CD4-positive, alpha-beta T cell treated with Interleukin-2 at 100 ng/mL for 4 hours (primary cell): Measurements from ENCODE around the gene MSANTD2.

Source experiments
- DNase-seq: peaks from one replicate; pipeline ENCODE4 v3.0.0-alpha.2; 2020; ENCODE audit warnings: low spot score

Gene MSANTD2

DNA sequence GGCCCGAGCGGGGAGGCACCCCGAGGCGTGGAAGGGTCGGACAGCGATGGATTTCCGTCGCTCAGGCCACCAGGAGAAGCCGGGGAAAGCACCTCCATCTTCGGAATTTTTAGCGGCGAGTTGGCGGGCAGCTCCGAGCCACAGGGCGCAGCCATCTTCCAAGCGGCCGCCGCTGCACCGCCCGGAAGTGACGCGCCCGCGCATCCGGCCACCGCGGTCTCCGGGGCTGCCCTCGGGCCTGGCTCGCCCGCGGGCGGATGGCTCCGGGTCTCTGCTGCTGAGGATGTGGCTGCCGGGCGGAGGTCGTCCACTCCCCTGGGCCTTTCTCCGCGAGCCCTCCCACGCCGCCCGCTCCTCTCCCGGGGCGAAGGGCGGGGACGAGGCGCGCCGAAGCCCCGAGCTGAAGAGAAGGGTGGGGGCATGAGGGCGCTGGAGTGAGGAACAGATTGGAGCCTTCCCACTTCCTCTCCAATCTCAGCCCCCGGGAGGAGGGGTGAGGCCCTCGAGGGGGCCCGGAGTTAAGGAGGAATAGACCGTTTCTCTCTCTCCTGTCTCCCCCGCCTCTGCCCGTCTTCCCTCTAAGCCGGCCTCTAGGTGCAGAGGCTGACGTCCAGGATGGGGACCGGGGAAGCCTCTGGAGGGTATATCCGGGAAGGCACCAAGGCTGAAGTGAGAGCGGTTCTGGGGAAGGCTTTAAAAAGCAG lies at the start of gene MSANTD2:
Gene MSANTD2 (minus strand): TSS at position 181 of the 704 bp plus-strand sequence. CDS start 26 bp downstream, at position 155.
- peak; percentile 75 for DNase-seq

DNA sequence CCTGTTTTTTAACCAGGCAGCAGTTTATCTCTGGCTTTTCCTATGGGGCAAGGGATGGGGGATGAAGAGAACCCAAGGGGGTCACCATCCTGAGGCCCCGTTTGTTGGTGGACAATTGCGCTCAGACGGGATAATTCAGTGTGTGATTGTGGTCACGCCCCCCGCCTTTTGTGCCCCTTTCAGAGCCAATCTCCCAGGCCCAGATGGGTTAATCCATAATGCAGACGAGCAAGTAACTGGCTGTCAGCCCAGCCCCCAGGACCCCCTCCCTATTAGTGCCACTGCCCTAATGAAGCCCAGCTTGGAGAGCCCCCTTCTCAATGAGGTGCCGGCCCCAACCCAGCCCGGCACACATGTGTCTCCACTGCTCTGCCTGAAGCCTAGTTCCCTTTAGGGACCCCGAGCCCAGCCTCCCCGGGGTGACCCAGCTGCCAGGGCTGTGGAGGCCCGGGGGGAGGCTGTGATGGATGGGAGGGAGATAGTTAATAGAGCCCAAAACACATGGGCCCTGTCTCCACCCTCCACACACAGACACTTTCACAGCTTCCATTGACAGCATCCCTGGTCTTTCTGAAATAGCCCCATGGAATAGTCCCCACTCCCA lies 46.0 kb upstream of the MSANTD2 start:
- DNase-seq: no peak

DNA sequence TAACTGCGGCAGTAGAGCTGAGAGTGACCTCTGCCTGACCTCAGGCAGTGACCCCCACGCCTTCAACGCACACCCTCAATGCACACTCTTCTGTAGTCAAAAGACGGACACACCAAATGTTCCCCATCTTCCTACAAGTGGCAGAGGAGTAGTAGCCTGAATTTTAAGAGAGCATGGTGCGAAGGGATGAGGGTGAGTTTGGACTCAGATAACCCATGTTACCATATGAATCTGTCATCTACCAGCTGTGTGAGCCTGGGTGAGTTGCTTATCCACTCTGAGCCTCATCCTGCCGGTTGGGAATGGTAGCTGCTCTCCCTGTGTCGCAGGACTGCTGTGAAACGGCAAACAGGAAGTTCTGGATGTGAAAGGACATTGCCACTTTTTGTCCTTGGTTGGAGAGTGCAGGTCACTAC lies 44.5 kb upstream of the MSANTD2 start:
- DNase-seq: no peak

DNA sequence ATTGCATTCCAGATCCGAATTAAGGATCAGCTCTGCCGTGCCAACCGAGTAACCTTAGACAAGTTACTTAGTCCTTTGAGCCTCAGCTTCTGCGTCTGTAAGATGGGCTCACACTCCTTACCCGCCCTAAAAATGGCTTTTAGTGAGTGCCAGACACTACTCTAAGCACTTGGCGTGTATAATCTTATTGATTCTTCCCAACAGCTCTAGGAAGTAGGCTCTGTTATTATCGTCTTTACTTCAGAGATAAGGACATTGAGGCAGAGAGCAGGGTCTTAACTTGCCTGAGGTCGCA lies 43.4 kb upstream of the MSANTD2 start:
- DNase-seq: no peak

DNA sequence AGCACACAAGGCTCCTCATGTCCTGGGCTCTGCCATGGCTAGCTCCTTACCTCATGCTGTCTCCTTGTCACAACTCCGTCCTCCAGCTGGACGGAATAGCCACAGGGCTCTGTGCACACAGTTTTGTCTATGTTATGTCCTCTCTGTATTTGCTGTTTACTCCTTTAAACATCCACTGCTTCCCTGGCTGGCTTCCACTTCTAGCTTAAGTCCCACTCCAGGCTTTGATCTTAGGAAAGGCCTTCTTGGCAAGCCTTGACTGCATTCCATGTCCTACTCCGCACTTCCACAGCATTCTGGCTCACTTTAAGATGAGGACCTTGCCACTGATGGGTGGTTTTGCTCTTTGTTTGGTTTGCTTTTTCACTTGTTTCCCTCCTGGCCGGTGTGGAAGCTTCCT lies 42.1 kb upstream of the MSANTD2 start:
- DNase-seq: no peak

DNA sequence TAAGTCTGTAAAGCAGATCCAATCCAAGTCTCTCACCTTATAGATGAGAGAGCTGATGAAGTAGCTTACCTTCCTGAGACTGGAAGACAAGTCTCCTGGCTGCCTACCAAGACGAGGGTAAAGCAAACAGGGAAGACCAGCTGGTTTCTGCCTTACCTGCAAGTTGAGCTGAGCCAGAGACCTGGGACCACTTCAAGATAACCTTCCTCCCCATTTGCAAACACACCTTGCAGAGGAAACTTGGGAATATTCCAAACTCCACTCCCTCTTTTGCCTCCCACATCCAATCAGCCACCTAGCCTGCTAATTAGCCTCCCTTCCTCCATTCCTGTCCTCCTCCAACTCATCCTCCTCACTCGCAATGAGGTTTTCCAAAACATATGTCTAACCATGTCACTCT lies 41.6 kb upstream of the MSANTD2 start:
- DNase-seq: no peak

DNA sequence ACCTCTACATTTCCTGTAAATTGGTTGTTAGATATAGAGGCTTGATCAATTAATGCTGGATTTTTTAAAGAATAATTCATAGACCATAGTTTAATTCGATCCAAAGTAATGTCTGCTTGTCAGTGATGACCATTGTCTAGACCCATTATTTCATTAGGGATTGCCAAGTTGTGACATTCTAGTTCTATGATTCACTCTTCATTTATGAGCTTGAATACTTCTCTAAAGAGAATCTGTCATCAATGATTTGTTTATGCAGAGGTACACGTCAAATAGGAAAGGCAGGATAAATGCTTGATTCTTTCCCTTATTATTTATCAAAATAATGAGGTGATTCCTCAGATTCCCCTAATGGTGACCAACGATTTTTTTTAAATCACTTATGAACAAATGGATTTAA lies 41.0 kb upstream of the MSANTD2 start:
- DNase-seq: no peak

DNA sequence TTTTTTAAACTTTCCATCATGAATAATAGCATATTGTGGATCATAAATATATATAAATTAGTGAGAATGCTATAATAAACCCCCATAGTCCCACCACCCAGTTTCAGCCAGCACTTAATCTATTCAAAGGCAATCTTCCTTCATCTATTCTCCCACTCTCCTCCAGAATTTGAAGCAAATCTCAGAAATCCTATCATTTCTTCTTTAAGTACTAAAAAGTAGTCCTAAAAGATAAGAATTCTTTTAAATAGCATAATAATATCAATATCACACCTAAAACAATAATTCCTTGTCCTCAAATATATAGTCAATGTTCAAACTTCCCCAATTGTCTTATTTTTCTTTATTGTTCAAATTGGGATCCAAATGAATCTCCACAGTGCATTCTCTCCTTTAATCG lies 40.5 kb upstream of the MSANTD2 start:
- no peak for DNase-seq

DNA sequence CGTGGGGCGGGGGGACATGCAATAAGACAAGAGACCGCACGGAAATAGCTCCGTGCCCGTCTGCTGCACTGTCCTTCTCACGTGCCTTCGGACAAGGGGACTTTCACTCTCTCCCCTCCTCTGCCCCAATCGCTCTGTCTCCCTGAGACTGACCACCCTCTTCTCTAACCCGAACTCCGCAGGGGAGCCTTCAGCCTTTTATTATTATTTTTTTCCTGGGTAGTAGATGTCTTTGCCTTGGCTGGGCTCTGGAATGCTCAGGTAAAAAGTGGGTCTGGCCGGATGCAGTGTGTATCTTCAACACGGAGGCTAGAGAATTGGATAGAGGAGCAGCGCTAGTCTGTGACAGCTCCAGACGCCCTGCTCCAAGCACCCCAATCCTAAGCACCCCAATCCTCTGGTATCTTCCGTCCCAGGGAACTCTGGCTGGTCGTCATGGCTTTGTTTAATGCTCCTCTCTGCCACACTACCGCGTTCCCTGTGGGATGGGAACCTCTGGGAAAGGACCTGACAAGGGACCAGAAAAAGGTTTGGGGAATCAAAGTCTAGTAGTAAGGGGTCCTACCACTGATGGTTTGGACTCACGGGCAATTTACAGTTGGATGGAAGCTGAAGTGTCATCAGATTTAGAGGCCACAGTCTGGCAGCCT lies 39.9 kb upstream of the MSANTD2 start:
- no peak for DNase-seq

DNA sequence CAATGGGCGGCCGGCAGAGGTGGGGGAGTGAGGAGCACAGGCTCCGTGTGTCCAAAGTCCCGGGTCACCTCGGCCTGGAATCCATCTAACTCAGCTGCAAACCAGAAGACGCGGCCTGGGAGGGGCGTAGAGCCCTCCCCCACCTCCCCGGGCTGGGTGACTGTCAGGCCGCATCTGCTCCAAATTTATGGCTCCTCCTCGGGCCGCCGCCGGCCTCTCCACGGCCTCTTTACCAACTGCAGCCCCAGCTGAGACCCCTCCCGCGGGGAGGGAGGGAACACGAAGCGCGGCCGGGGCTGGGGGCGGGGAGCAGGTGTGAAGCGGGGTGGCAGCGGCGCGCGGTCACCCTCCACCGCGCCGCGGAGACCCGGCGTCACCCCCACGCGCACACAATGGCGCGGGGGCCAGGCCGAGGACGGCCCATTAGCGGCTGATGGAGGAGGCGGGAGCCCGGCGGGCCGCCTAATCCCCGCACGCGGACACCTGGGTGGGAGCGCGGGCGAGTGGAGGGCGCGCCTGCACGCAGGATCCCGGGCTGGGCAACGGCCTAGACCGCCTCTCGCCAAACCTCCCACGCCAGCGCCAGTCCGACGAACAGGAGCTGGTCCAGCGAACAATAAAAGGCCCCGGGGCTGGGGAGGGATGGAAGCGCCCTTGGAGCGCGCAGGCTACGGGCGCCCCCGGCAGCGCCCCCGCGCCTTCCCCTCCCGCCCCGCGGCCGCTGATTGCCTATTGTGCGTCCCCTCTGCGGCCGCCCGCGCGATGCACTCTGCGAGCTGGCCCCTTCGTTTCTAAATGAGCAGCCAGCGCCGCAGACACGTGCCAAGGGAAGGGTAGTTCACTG lies 39.1 kb upstream of the MSANTD2 start:
- DNase-seq: no peak

DNA sequence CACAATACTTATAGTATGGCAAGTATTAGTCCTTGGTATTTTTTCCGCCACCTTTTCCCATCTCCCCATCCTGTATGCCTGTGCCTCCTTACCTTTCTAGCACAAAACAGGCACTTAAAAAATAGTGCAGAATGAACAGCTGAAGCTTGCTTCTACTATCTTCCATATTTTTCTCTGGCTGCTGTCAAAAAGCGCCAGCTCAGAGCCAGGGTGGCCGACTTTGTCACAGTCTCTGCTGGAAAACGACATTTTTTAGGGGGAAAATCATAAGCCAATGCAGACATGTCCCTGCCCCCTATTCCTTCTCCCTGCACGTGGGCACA lies 38.6 kb upstream of the MSANTD2 start:
- no peak for DNase-seq

DNA sequence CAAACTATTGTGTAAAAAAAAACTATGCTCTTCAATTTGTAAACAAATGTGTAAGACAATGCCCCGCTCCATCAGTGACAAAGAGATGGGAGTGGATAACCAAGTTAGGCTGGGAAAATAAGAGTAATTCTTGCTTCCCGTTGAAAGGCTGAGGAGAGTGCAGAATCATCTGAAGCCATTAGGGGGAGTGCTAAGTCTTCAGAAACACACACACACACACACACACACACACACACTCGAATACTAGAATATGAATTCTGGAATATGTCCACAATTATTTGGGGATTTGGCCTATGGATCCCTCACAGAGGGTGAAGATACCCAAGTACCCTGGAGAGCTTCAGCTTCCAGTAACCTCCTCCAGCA lies 37.3 kb upstream of the MSANTD2 start:
- DNase-seq: peak; percentile 14

DNA sequence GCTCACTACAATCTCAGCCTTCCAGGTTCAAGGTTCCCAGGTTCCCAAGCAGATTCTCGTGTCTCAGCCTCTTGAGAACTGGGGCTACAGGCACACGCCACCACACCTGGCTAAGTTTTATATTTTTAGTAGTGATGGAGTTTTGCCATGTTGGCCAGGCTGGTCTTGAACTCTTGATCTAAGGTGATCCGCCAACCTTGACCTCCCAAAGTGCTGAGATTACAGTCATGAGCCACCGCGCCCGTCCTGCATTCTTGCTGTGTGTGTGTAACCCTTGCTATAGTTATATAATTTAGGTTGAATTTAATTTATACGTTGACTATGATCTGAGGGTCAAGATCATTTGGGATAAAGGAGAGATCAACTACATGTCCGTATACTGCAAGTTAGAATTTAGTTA lies 35.7 kb upstream of the MSANTD2 start:
- DNase-seq: no peak

DNA sequence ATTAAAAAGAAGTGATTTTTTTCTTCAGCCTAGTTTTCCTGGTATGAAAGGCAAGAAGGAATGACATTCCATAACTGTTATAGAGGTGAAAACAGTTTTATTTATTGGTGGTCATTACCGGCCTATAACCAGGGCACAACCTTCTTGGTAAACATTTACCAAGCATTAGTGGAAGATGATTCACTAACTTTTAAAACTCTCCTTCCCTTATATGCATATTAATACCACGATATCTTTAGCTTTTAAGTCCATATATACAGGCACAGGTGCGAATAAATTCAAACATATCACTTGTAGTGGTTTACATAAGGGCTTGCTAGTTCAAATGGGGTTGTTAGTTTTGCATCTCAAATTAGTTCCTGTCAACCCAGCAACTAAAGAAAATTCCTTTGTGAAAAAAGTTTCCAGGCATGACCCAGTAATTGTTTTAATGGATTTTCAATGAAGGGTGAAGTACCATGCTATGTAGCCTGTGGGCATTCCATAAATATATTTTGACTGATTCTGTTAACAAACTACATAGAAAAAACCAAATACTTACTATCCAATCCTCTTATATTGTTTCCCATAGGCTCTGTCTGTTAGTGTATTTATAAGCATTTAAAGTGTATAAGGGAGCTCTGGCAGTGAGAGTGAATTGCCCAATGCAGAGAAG lies 34.4 kb upstream of the MSANTD2 start:
- DNase-seq: no peak

DNA sequence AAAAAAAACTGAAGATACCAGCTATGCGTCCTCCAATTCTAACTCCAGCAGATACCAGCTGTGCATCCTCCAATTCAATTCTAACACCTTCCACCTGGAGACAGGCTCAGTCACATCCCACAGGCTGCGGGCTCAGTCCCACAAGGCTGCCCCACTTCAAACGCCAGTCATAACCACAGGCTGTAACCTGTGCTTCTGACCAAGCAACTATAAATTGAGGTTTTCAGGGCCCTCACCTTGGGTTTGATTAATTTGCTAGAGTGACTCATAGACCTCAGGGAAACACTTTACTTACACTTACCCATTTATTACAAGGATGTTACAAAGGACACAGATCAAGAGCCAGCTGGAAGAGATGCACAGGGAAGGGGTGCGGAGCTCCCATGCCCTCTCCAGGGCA lies 32.4 kb upstream of the MSANTD2 start:
- no peak for DNase-seq

DNA sequence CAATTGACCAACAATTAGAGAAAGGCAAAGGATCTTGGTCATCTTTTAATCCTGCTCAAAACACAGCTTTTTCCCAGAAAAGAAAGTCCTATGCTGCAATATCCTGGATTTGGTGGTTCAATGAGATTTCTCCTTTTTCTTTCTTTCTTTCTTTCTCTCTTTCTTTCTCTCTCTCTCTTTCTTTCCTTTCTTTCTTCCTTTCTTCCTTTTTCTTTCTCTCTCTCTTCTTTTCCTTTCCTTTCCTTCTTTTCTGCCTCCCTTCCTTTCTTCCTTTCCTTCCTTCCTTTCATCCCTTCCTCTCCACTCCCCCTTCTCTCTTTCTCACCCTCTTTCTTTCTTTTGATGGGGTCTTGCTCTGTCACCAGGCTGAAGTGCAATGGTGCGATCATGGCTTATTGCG lies 31.7 kb upstream of the MSANTD2 start:
- DNase-seq: no peak

DNA sequence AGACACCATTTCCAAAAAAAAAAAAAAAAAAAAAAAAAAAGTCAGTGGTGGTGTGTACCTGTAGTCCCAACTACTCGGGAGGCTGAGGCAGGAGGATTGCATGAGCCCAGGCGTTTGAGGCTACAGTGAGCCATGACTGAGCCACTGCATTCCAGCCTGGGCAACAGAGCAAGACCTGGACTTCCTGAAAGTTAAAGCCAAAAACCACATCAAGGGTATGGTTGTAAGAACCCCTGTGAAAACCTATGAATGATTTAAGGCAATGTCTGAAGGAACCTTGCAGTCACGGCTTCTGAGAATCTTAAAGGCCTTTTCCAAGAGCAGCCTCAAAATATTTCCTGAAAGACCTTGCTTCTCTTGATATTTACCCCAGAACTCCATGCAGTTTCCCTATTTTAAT lies 30.5 kb upstream of the MSANTD2 start:
- no peak for DNase-seq

DNA sequence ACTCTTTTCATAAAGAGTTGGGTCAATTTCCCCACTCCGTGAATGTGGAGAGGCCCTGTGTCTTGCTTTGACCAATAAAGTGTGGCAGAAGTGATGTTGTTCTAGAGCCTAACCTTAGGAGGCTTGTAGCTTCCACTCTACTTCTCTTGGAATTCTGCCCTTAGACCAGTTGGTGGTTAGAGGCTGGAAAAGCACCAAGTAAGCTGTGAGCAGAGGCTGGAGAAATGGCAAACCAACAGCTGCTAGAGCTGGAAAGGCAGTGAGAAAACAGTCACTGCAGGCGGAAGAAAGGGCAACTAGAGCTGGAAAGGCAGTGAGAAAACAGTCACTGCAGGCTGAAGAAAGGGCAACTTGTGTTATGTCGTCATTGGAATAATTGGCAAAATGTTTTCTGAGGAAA lies 29.8 kb upstream of the MSANTD2 start:
- DNase-seq: no peak

DNA sequence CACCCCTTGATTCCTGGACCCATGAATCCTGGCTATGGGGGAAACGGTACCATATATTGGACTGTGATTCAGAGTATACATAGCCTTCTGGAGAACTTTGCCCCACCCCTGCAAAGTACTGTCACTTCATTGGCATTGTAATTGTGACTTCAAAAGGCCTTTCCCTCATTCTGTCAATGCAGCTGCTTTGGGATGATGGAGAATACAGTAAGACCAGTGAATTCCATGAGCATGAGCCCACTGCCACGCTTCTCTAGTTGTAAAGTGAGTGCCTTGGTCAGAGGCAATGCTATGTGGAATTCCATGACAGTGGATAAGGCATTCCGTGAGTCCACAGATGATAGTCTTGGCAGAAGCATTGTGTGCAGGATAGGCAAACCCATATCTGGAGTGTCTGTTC lies 25.7 kb upstream of the MSANTD2 start:
- no peak for DNase-seq

DNA sequence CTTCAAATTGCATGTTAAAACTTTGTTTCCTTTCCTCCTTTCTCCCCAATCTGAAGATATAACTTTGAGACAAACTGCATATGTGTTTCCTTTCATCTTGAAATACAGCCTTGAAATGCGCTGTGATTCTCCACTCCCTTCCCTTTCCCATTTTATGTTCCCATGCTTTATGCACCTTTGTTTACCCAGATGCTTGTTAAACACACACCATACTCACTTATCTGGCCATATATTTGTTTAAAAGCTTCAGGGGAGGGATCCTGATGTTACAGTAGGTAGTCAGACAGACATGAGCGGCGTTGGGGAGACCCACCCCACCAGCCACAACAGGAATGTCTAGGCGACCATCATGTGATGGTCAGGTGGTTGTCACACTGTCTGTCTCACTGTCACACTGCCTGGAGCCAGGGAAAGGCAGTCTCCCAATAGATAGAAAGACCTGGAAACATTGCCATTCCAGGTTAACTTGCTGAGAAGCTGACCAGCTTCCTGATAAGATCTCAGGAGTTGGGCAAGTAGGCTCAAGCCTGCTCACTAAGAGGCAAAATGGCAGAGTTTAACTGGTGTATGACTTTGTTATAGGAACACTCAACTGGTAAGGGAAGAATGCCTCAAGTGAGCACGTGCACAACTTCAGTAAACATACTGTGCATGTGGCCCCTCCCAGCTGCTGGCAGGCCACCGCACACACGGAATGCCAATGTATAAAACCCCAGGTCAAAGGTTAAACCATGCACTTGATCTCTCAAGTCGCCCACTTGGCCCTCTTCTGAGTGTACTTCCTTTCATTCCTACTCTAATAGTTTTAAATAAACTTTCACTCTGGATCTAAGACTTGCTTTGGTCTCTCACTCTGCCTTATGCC lies 23.5 kb upstream of the MSANTD2 start:
- DNase-seq: no peak

DNA sequence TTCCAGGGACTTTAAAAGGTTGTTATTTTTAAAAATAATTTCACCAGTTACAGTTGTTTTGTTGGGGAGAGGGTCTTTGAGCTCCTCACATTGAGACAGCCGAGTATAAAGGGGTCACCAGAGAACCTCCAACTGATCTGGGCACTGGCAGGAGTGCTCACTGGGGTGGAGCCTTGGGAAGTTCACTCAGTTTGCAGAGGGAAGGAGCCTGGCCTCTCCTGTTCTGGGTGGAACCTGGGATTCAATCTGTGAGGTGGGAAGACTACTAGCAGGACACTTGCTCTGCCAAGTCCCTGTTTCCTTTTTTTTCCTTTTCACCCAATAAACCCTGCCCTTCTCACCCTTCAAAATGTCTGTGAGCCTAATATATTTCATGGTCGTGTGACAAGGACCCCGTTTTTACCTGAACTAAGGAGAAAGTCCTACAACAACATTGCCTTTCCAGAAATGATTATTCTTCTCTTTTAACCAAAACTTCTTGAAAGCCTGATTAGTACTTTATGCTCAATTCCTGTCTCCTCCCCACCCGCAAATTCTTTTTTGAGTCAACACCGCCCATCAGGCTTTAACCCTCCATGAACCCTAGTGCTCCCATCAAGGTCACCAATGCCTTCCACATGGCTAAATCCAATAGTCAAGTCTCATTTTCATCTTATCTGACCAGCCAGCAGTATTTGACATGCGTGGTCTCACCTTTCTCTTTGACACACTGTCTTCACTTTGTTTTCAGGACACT lies 22.0 kb upstream of the MSANTD2 start:
- no peak for DNase-seq
